ENCODE data around the gene BMP15.

The BMP15 gene

DNA sequence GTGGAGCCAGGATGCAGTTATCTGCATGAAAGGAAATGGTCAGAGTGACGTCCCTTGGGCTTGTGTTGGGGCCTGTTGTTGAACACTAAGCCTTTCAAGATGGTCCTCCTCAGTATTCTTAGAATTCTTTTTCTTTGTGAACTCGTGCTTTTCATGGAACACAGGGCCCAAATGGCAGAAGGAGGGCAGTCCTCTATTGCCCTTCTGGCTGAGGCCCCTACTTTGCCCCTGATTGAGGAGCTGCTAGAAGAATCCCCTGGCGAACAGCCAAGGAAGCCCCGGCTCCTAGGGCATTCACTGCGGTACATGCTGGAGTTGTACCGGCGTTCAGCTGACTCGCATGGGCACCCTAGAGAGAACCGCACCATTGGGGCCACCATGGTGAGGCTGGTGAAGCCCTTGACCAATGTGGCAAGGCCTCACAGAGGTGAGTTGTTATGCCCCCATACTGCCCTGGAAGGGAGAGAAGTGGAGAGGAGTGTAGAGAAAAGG lies at the start of gene BMP15:
Gene BMP15, plus strand, starts transcription at position 51 of the 492 bp plus-strand sequence. Its CDS starts 49 bp downstream, at position 100.
- no peak for DNase-seq (ENCODE audit: low read depth)

DNA sequence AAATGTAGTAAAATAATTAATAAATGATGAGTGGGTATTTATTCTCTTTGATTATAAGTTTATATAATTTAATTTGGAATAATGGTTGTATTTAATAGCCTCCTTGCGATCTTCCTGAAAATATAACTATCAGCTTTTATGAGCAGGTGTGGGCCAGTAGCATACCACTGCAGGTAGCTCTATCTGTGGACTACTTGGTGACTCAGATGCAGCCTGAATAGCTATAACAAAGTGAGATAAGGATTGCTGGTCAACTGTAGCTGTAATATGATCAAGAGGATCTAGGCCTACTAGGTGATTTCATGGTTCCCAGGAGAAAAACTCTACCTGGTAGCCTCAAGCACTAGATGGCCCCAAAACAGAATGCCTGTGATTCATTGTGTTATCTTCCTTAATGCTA lies 47.1 kb upstream of the BMP15 start:
- no peak for DNase-seq (ENCODE audit: low read depth)

DNA sequence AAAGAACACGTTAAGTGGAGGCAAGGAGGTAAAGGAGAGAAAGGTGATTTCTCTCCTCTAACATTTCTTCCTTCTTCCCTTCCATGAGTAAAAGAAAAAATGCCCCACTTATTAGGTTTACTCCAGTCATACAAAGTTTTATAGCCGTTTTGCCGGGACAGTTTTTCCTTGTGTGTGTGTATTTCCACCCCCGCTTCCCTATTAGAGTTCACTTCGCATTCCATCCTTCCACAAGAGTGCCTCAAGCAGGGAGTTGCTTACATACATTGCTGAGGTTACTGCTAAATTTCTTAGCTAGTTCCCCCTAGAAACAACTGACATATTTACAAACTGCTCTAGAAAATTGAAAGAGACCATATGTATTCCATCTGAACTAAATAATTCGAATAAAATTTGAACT lies 45.2 kb upstream of the BMP15 start:
- no peak for DNase-seq (ENCODE audit: low read depth)

DNA sequence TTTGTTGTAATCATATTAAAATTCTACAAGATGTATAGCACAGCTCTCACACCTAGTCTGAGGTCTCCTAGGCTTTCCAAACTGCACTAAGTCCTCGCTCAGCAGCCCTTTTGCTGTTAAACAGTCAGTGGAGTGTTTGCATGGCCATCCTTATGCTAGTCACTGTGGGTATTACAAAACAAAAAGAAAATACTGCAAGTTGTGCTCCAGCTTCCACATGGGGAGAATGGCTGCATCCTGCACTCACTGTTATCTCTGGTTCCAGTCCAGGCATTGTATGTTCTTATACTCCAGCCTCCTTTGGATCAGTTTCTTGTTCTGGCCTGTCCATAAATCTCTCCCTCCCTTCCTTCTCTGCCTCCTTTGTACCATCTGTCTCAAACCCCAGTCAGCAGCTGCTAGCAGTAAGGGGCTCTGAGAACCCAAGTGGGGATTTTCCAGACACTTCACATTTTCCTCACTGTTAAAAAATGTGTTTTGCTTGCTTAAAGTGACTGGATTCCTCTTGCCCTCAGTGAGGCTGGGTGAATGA lies 38.5 kb upstream of the BMP15 start:
- no peak for DNase-seq (ENCODE audit: low read depth)

DNA sequence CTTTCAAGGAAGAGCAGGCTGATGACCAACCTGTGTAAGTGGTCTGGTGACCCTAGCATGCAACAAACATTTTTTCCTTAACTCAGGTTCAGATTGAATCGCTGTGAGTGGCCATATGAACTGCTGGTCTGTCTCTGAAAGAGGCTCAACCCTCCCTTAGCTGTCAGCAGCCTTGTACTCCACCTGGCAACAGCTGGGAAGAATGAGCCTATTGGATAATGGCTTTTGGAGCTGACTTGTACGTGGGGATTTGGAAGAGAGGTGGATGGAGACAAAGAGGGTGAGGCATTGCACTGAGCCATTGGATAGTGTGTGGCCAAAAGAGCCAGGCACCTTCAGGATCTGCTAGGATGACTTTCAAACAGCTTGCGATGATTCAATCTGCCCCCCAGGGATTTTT lies 35.7 kb upstream of the BMP15 start:
- no peak for DNase-seq (ENCODE audit: low read depth)

DNA sequence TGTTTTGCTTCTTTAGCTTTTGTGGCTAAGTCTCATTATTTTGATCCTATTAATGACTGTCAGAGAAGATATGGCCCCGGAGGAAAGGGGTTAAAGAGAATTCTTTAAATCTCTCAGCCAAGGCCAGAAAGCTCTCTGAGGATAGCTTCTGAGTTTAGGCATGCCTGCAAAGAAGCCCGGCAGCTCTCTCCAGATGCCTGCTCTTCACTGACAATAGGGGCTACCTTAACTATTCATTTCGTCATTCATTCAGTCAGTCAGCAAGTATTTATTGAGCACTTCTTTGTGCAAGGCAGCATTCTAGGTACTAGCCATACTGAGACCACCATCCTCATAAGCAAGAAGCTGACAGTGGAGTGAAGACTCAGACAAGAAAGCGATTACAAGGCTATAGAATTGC lies 34.0 kb upstream of the BMP15 start:
- no peak for DNase-seq (ENCODE audit: low read depth)

DNA sequence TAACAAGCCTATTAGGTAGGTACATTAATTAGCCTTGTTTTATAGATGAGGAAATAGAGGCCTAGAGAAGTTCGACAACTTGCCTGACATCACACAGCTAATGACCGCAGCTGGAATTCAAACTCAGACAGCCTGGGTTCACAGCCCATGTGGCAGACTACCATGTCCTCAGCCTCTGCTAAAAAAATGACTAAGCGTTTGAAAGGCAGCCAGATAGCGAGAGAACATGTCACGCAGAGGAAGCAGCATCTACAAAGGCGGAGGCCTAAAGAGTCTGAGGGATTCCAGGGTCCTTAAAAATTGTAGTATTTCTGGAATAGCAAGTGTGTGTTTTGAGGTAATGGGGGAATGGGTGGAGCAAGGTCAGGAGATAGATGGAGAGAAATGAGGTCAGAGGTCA lies 33.2 kb upstream of the BMP15 start:
- no peak for DNase-seq (ENCODE audit: low read depth)

DNA sequence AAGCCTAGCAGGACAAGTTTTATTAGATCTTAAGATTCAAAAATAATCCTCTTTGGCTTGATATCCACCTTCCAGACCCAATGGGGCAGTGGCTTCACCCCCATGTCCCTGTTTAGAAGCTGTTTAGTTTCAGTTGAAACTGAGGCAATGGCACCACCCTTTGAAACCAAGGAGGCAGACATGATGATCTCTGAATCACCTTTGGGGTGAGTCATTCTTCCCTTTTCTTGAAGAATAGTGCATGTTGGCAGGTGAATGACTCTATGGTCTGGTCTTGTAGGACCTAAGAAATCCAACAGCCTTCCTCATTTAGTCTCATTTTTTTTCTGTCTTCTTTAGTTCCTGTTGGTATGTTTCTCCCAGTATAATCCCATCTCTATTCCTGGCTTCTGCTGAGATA lies 29.5 kb upstream of the BMP15 start:
- no peak for DNase-seq (ENCODE audit: low read depth)

DNA sequence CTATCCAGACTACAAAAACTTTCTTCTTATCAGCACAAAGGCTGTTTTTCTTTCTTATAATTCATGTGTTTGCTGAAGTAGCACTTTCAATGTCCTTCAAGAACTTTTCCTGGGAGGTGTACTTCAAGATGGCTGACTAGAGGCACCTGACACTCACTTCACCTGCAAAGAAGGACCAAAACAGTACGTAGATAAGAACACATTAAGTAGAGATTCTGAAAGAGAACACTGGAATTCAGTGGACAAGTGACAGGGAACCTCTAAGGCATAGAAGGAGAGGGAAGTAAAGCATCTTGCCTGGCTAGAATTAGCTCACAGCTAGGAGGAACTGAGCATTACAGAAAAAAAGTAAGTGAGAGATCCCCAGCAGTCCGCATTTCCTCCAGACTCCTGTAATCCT lies 21.7 kb upstream of the BMP15 start:
- no peak for DNase-seq (ENCODE audit: low read depth)

DNA sequence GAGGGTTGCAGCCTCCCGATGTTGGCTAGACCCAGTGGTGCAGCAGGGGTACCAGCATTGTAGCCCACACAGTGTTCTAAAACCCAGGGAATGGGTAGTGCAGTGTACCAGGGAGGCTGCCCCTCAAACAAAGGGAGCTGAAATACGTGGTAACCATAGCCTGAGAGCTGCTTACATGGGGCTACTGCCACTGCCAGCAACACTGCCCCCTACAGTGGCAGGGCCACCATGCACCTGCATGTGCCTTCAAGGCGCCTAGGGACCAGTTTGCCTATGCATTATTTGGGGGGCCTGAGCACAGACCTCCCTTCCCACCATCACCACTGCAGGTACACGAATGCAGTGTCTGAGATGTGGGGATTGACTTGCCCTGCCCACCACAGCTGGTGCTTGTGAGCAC lies 21.0 kb upstream of the BMP15 start:
- no peak for DNase-seq (ENCODE audit: low read depth)

DNA sequence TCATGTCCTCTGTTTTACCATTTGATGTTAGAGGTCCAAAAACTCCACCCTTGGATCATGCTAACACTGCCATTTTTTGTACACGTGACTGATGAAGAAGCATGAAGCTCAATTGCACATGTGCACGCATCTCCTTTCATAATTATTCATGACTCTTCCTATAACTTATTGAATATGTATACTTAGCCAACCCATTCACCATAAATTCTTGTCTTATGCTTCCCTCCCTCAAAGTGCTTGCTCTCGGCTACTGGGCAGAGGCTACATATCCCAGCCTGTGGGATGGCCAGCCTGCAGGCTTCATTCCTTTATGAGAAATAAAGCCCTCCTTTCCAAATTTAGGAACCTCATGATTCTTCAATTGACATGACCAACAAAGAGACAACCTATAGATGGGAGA lies 17.5 kb upstream of the BMP15 start:
- no peak for DNase-seq (ENCODE audit: low read depth)

DNA sequence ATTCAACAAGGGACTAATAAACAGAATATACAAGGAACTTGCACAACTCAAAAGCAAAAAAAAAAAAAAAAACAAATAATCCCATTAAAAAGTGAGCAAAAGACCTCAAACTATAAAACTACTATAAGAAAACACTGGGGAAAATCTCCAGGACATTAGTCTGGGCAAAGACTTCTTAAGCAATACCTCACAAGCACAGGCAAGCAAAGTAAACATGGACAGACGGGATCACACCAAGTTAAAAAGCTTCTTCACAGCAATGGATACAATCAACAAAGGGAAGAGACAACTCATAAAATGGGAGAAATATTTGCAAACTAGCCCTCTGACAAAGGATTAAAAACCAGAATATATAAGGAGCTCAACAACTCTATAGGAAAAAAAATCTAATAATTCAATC lies 17.1 kb upstream of the BMP15 start:
- DNase-seq (ENCODE audit: low read depth) = no peak

DNA sequence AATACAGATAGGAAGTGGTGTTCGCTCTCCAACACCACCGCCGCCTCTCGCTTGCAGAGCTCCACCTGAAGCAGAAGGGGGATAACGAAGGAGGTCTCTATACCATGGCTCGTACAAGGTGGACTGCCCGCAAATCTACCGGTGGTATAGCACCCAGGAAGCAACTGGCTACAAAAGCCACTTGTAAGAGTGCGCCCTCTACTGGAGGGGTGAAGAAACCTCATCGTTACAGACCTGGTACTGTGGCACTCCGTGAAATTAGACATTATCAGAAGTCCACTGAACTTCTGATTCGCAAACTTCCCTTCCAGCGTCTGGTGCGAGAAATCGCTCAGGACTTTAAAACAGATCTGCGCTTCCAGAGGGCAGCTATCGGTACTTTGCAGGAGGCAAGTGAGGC lies 5.2 kb upstream of the BMP15 start:
- no peak for DNase-seq (ENCODE audit: low read depth)

DNA sequence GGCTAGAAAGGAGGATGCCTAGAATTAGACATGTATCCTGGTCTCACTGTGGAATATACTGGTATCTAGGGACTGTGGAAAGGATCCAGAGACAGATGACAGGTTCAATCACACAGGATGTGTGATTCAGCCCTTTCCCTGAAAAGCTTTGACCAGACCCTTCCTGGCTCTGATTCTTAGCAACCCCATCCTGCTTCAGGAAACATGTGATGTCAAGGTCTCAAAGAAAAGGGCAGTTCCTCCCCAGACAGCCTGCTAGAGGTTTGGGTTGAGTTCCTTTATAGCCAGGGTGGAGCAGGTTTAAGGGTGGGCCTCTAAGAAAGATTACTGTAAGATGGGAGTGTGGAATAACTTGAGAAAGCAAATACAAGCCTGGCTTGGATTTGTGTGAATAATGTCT lies 3.0 kb downstream of the BMP15 start:
- DNase-seq (ENCODE audit: low read depth) = no peak

DNA sequence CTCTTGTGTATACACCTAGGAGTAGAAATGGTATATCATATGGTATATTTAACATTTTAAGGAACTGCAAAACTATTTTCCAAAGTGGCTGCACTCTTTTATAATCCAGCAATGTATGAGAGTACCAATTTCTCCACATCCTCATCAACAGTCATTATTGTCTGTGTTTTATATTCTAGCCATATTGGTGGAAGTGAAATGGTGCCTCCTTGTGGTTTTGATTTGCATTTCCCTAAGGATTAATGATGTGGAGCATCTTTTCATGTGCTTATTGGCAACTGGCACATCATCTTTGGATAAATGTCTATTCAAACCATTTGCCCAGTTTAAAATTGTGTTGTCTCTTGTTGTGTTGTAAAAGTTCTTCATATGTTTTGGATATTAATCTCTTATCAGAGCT lies 9.6 kb downstream of the BMP15 start:
- no peak for DNase-seq (ENCODE audit: low read depth)

DNA sequence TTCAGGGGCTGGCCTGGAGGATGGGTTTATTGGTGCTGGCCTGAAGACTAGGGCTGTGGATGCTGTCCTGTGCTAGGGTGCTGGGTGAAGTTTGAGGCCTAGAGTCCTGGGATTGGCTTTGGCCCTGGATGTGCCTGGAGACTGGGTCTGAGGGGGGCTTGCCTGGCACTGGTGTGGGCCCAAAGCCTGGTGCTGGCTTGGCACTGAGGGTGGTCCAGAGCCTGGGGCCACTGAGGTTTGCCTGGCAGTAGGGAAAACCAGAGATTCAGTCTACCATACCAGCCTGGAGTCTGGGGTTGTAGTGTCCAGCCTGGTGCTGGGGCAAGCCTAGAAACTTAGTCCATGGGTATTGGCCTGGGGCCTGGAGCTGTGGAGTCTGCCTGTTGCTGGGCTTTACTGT lies 16.6 kb downstream of the BMP15 start:
- DNase-seq (ENCODE audit: low read depth) = no peak

DNA sequence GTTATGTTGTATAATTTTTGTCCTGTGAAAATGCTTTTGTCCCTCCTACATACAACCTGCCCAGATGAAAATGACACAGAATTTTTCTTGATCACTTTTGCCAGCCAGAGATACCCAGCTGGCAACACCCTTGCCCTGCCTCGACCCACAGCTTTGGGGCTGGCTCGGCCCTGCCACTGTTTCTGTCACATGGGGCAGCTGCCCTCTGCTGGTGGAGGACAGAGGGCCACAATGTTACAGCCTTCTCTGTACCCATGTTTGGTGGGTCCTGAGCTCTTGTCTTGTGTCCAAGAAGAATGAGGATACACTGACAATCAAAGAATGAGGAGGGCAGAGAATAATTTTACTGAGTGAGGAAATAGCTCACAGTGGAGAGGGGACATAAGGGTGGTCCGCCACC lies 31.1 kb downstream of the BMP15 start:
- no peak for DNase-seq (ENCODE audit: low read depth)

DNA sequence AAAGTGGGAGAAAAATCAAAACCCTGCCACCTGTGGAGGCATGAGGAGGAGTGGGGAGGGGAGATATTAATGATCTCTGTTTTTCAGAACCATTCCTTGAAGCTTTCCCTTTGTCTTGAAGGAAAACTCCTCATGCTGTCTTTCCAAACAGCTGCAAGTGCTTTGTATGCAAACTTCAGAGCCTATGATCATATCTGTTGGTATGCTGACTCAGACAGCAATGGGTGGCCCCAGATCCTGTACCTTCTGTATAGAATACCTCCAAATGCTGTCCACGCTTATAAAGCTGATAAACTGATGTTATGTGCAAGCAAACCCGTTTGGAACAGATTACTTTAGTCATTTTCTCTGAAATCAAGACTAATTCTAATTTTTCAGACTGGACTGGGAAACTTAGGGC lies 31.9 kb downstream of the BMP15 start:
- no peak for DNase-seq (ENCODE audit: low read depth)

DNA sequence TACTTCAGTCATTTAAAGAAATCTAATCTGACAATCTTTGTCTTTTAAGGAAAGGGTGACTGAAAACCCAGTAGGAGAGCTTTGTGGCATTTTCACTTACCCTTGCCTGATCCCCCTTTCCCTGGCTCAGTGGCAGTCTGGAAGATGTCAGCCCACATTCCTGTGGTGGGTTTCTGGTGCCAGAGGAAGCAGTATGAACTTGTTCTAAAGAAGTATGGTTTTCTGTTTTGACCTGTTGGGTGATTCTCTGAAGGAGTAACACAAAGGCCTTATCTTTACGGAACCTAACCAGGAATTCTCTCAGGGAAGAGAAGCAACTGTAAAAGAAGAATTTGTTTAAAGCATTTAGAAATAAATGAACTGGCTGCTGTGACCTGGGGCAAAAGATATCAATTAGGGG lies 41.9 kb downstream of the BMP15 start:
- no peak for DNase-seq (ENCODE audit: low read depth)

DNA sequence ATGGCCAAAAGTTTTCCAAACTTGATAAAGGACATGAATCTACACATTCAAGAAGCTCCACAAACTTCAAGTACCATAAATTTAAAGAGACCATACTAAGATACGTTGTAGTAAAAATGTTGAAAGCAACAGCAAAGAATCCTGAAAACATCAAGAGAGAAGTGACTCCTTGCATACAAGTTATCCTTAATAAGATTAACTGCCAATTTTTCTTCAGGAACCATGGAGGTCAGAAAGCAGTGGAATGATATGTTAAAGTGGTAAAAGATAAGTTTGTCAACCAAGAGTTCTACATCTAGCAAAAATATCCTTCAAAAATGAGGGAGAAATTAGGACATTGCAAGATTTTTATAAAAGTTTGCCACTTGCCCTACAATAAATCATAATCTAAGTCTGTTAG lies 43.3 kb downstream of the BMP15 start:
- no peak for DNase-seq (ENCODE audit: low read depth)

DNA sequence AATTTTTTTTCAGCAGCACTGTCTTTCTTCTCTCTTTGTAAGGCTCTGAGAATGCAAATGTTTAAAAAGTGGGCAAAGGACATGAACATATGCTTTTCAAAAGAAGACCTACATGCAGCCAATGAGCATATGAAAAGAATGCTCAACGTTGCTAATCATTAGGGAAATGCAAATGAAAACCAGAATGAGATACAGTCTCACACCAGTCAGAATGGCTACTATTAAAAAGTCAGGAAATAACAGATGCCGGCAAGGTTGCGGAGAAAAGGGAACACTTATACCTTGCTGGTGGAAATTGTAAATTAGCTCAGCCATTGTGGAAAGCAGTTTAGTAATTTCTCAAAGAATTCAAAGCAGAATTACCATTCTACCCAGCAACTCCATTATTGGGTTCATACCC lies 51.6 kb downstream of the BMP15 start:
- DNase-seq (ENCODE audit: low read depth) = no peak

DNA sequence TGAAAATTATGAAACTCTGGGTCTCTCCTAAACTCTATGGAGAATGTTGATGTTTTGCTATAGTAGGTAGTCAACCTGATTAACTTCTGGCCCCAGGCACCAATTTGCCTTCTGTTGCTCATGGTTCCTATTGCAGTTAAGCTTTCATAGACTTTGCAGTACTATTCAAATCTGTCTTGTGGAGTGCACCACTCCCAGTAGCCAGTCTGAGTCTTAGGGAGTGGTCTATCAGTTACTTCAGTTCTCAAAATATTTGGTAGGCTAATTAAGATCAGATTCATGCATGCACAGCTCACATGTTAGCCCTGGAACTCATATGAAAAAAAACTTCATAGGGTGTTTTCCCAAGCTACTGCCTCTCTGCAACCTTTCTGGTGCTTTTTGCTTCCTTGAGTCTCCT lies 53.3 kb downstream of the BMP15 start:
- DNase-seq (ENCODE audit: low read depth) = no peak

Measured in fibroblast of gingiva (primary cell).